ENCODE data around the gene CACNA2D1.

CACNA2D1 gene

GRCh38 chr7:82153776-82154175 lies 289.8 kb downstream of the CACNA2D1 start:
- Histone ChIP-seq H4K91ac (ENCODE audit: low read depth, low read length, poor library complexity) (no peak overlapping the region), H4K8ac (ENCODE audit: low read depth, low read length) (no peak overlapping the region), H2BK12ac (ENCODE audit: low read length) (no peak overlapping the region), H2BK5ac (ENCODE audit: low read length) (no peak overlapping the region), H2BK15ac (ENCODE audit: low read length) (no peak overlapping the region), H2AK5ac (ENCODE audit: low read depth, low read length) (no peak overlapping the region), H3K4me1 (ENCODE audit: control insufficient read depth in 2 of 2, insufficient read depth in 1 of 2, low read depth in 1 of 2, low read length in 2 of 2) (no peaks in the 10 kb centered on the region), H2AFZ (ENCODE audit: low read length) (no peak overlapping the region), H3K9ac (ENCODE audit: low read depth, low read length, poor library complexity) (no peak overlapping the region), H3K27ac (replicated peaks; ENCODE audit: low read length) (no peak overlapping the region), H3K36me3 (replicated peaks in 1 of 2; ENCODE audit: control insufficient read depth in 2 of 2, insufficient read depth in 2 of 2, low read length in 2 of 2) (no peaks in the 10 kb centered on the region), H3K18ac (ENCODE audit: low read length) (no peak overlapping the region), H3K79me1 (ENCODE audit: low read depth, low read length) (no peaks in the 10 kb centered on the region), H3K9me3 (replicated peaks in 1 of 2; ENCODE audit: control insufficient read depth in 2 of 2, insufficient read depth in 1 of 2, low read depth in 1 of 2, low read length in 2 of 2) (no peaks in the 10 kb centered on the region), H2BK120ac (ENCODE audit: low read depth, low read length) (no peak overlapping the region), H3K27me3 (ENCODE audit: control insufficient read depth in 3 of 3, insufficient read depth in 3 of 3, low read depth in 1 of 3, low read length in 3 of 3) (no peaks in the 10 kb centered on the region), H3K4me3 (ENCODE audit: low read length in 2 of 2) (no peak overlapping the region), H3K4ac (ENCODE audit: low read length) (no peak overlapping the region), H3K14ac (ENCODE audit: low read length) (no peak overlapping the region), H3K23ac (ENCODE audit: low read depth, low read length, poor library complexity) (no peak overlapping the region), H3K4me2 (ENCODE audit: insufficient read depth, low read length, poor library complexity, severe bottlenecking) (no peak overlapping the region)
- no CpG with 5 or more reads among the region's 2 CpGs for WGBS, 2 donors (ENCODE audit: extremely low coverage in 2 of 2, insufficient read length in 2 of 2, insufficient replicate concordance in 1 of 2)
- no peak for DNase-seq (ENCODE audit: low spot score)

DNA sequence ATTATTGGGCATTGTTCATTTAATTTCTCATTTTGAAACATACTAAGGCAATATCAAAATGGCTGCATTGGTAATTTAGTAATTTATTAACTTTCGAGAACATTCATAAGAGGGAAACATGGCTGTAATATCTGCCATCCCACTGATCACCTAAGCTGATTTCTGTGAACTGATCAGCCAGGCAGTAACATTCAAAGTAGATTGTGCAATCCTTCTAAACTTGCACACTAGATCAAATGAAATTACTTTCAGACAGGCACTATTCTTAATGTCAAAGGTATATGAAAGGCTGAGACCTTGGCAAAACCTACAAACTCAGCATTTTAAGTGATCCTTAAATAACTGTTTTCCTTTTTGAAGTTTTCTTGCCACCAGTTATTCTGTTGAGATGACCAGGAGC lies 290.7 kb downstream of the CACNA2D1 start:
- H4K8ac ChIP-seq (ENCODE audit: low read depth, low read length): no peak overlapping the region
- H3K14ac ChIP-seq (ENCODE audit: low read length): no peak overlapping the region
- no peak overlapping the region for H2BK15ac ChIP-seq (ENCODE audit: low read length)
- H3K9me3 ChIP-seq (replicated peaks in 1 of 2; ENCODE audit: control insufficient read depth in 2 of 2, insufficient read depth in 1 of 2, low read depth in 1 of 2, low read length in 2 of 2): no peaks in the 10 kb centered on the region
- no peak overlapping the region for H3K9ac ChIP-seq (ENCODE audit: low read depth, low read length, poor library complexity)
- H3K23ac ChIP-seq (ENCODE audit: low read depth, low read length, poor library complexity): no peak overlapping the region
- no peak overlapping the region for H3K4me3 ChIP-seq (ENCODE audit: low read length in 2 of 2)
- no peak for DNase-seq (ENCODE audit: low spot score)
- H2BK120ac ChIP-seq (ENCODE audit: low read depth, low read length): no peak overlapping the region
- H3K27ac ChIP-seq (replicated peaks; ENCODE audit: low read length): no peak overlapping the region
- no peak overlapping the region for H2BK12ac ChIP-seq (ENCODE audit: low read length)
- no peaks in the 10 kb centered on the region for H3K36me3 ChIP-seq (replicated peaks in 1 of 2; ENCODE audit: control insufficient read depth in 2 of 2, insufficient read depth in 2 of 2, low read length in 2 of 2)
- no peak overlapping the region for H2BK5ac ChIP-seq (ENCODE audit: low read length)
- no peak overlapping the region for H3K4me2 ChIP-seq (ENCODE audit: insufficient read depth, low read length, poor library complexity, severe bottlenecking)
- H3K27me3 ChIP-seq (ENCODE audit: control insufficient read depth in 3 of 3, insufficient read depth in 3 of 3, low read depth in 1 of 3, low read length in 3 of 3): no peaks in the 10 kb centered on the region
- H4K91ac ChIP-seq (ENCODE audit: low read depth, low read length, poor library complexity): no peak overlapping the region
- no peak overlapping the region for H3K4ac ChIP-seq (ENCODE audit: low read length)
- no peak overlapping the region for H2AFZ ChIP-seq (ENCODE audit: low read length)
- no peaks in the 10 kb centered on the region for H3K4me1 ChIP-seq (ENCODE audit: control insufficient read depth in 2 of 2, insufficient read depth in 1 of 2, low read depth in 1 of 2, low read length in 2 of 2)
- no peak overlapping the region for H2AK5ac ChIP-seq (ENCODE audit: low read depth, low read length)
- no peaks in the 10 kb centered on the region for H3K79me1 ChIP-seq (ENCODE audit: low read depth, low read length)
- WGBS, 2 donors (ENCODE audit: extremely low coverage in 2 of 2, insufficient read length in 2 of 2, insufficient replicate concordance in 1 of 2): no CpG with 5 or more reads among the region's 1 CpG
- H3K18ac ChIP-seq (ENCODE audit: low read length): no peak overlapping the region

- Histone ChIP-seq H2BK5ac (ENCODE audit: low read length) (no peak overlapping the region), H2BK12ac (ENCODE audit: low read length) (no peak overlapping the region), H3K9me3 (replicated peaks in 1 of 2; ENCODE audit: control insufficient read depth in 2 of 2, insufficient read depth in 1 of 2, low read depth in 1 of 2, low read length in 2 of 2) (no peaks in the 10 kb centered on the region), H3K23ac (ENCODE audit: low read depth, low read length, poor library complexity) (no peak overlapping the region), H3K18ac (ENCODE audit: low read length) (no peak overlapping the region), H3K36me3 (replicated peaks in 1 of 2; ENCODE audit: control insufficient read depth in 2 of 2, insufficient read depth in 2 of 2, low read length in 2 of 2) (no peaks in the 10 kb centered on the region), H3K79me1 (ENCODE audit: low read depth, low read length) (no peaks in the 10 kb centered on the region), H3K4me1 (ENCODE audit: control insufficient read depth in 2 of 2, insufficient read depth in 1 of 2, low read depth in 1 of 2, low read length in 2 of 2) (no peaks in the 10 kb centered on the region), H3K9ac (ENCODE audit: low read depth, low read length, poor library complexity) (no peak overlapping the region), H3K4ac (ENCODE audit: low read length) (no peak overlapping the region), H2AFZ (ENCODE audit: low read length) (no peak overlapping the region), H3K14ac (ENCODE audit: low read length) (no peak overlapping the region), H2BK15ac (ENCODE audit: low read length) (no peak overlapping the region), H2BK120ac (ENCODE audit: low read depth, low read length) (no peak overlapping the region), H4K91ac (ENCODE audit: low read depth, low read length, poor library complexity) (no peak overlapping the region), H3K4me3 (ENCODE audit: low read length in 2 of 2) (no peak overlapping the region), H2AK5ac (ENCODE audit: low read depth, low read length) (no peak overlapping the region), H3K4me2 (ENCODE audit: insufficient read depth, low read length, poor library complexity, severe bottlenecking) (no peak overlapping the region), H3K27ac (replicated peaks; ENCODE audit: low read length) (no peak overlapping the region), H3K27me3 (ENCODE audit: control insufficient read depth in 3 of 3, insufficient read depth in 3 of 3, low read depth in 1 of 3, low read length in 3 of 3) (no peaks in the 10 kb centered on the region), H4K8ac (ENCODE audit: low read depth, low read length) (no peak overlapping the region)
- no peak for DNase-seq (ENCODE audit: low spot score)
- WGBS, 2 donors (ENCODE audit: extremely low coverage in 2 of 2, insufficient read length in 2 of 2, insufficient replicate concordance in 1 of 2): no CpG with 5 or more reads among the region's 4 CpGs
Observed at GRCh38 chr7:82146491-82146890, 297.1 kb downstream of the CACNA2D1 start.

GRCh38 chr7:82142263-82142864 lies 301.2 kb downstream of the CACNA2D1 start:
- Histone ChIP-seq H2BK5ac (ENCODE audit: low read length) (no peak overlapping the region), H2BK120ac (ENCODE audit: low read depth, low read length) (no peak overlapping the region), H3K4me1 (ENCODE audit: control insufficient read depth in 2 of 2, insufficient read depth in 1 of 2, low read depth in 1 of 2, low read length in 2 of 2) (no peaks in the 10 kb centered on the region), H3K4me2 (ENCODE audit: insufficient read depth, low read length, poor library complexity, severe bottlenecking) (no peak overlapping the region), H3K23ac (ENCODE audit: low read depth, low read length, poor library complexity) (no peak overlapping the region), H3K36me3 (replicated peaks in 1 of 2; ENCODE audit: control insufficient read depth in 2 of 2, insufficient read depth in 2 of 2, low read length in 2 of 2) (no peaks in the 10 kb centered on the region), H3K14ac (ENCODE audit: low read length) (no peak overlapping the region), H2BK12ac (ENCODE audit: low read length) (no peak overlapping the region), H2AFZ (ENCODE audit: low read length) (no peak overlapping the region), H3K27me3 (ENCODE audit: control insufficient read depth in 3 of 3, insufficient read depth in 3 of 3, low read depth in 1 of 3, low read length in 3 of 3) (no peaks in the 10 kb centered on the region), H4K8ac (ENCODE audit: low read depth, low read length) (no peak overlapping the region), H3K27ac (replicated peaks; ENCODE audit: low read length) (no peak overlapping the region), H2AK5ac (ENCODE audit: low read depth, low read length) (no peak overlapping the region), H3K9me3 (replicated peaks in 1 of 2; ENCODE audit: control insufficient read depth in 2 of 2, insufficient read depth in 1 of 2, low read depth in 1 of 2, low read length in 2 of 2) (no peaks in the 10 kb centered on the region), H3K4ac (ENCODE audit: low read length) (no peak overlapping the region), H3K9ac (ENCODE audit: low read depth, low read length, poor library complexity) (no peak overlapping the region), H3K18ac (ENCODE audit: low read length) (no peak overlapping the region), H2BK15ac (ENCODE audit: low read length) (no peak overlapping the region), H3K79me1 (ENCODE audit: low read depth, low read length) (no peaks in the 10 kb centered on the region), H3K4me3 (ENCODE audit: low read length in 2 of 2) (no peak overlapping the region), H4K91ac (ENCODE audit: low read depth, low read length, poor library complexity) (no peak overlapping the region)
- DNase-seq (ENCODE audit: low spot score): no peak
